ENCODE data around the gene PTCD3.

The PTCD3 gene

GRCh38 chr2:86140969-86141392, 34.9 kb downstream of the PTCD3 start:
- H2AFZ ChIP-seq (ENCODE audit: low read depth) = no peak overlapping the region
- H3K79me2 ChIP-seq (ENCODE audit: insufficient read depth, low read depth) = no peaks in the 10 kb centered on the region
- peak overlapping the region; percentile 2; the same call in 1 of the 2 replicates for H3K27ac ChIP-seq
- H3K9ac ChIP-seq = no peak overlapping the region
- H3K36me3 ChIP-seq (ENCODE audit: insufficient read depth) = peaks cover 5% of the 10 kb centered on the region; the same call in 1 of the 2 replicates
- H3K4me1 ChIP-seq (ENCODE audit: low read depth, poor library complexity, severe bottlenecking) = peaks cover 30% of the 10 kb centered on the region
- no peaks in the 10 kb centered on the region for H4K20me1 ChIP-seq (ENCODE audit: insufficient read depth)
- no peak for TF ChIP-seq CTCF (conservative IDR thresholded peaks at IDR 0.05; ENCODE audit: low read depth, low read length)
- no peak overlapping the region; the same call in 1 of the 2 replicates for H3K4me2 ChIP-seq
- H3K4me3 ChIP-seq (IDR thresholded peaks at IDR 0.05; ENCODE audit: insufficient read depth, low read depth, low read length) = no peak overlapping the region
- no peaks in the 10 kb centered on the region for H3K27me3 ChIP-seq (ENCODE audit: insufficient read depth, low read depth)

- Histone ChIP-seq H3K79me2 (ENCODE audit: insufficient read depth, low read depth) (no peaks in the 10 kb centered on the region), H3K4me3 (IDR thresholded peaks at IDR 0.05; ENCODE audit: insufficient read depth, low read depth, low read length) (no peak overlapping the region), H4K20me1 (ENCODE audit: insufficient read depth) (no peaks in the 10 kb centered on the region), H3K4me2 (no peak overlapping the region), H3K36me3 (ENCODE audit: insufficient read depth) (peaks cover 14% of the 10 kb centered on the region; the same call in 1 of the 2 replicates), H3K4me1 (ENCODE audit: low read depth, poor library complexity, severe bottlenecking) (peaks cover 30% of the 10 kb centered on the region), H3K27ac (no peak overlapping the region), H2AFZ (ENCODE audit: low read depth) (no peak overlapping the region), H3K27me3 (ENCODE audit: insufficient read depth, low read depth) (no peaks in the 10 kb centered on the region), H3K9ac (no peak overlapping the region)
- TF ChIP-seq CTCF (conservative IDR thresholded peaks at IDR 0.05; ENCODE audit: low read depth, low read length) = no peak
Measured at GRCh38 chr2:86142436-86143257, 36.6 kb downstream of the PTCD3 start.

GRCh38 chr2:86143307-86143706, 37.3 kb downstream of the PTCD3 start:
- Histone ChIP-seq H3K27me3 (ENCODE audit: insufficient read depth, low read depth) (no peaks in the 10 kb centered on the region), H3K9ac (no peak overlapping the region), H3K4me3 (IDR thresholded peaks at IDR 0.05; ENCODE audit: insufficient read depth, low read depth, low read length) (no peak overlapping the region), H4K20me1 (ENCODE audit: insufficient read depth) (no peaks in the 10 kb centered on the region), H3K27ac (no peak overlapping the region), H3K4me1 (ENCODE audit: low read depth, poor library complexity, severe bottlenecking) (peaks cover 30% of the 10 kb centered on the region), H3K79me2 (ENCODE audit: insufficient read depth, low read depth) (no peaks in the 10 kb centered on the region), H3K36me3 (ENCODE audit: insufficient read depth) (peaks cover 14% of the 10 kb centered on the region; the same call in 1 of the 2 replicates), H2AFZ (ENCODE audit: low read depth) (no peak overlapping the region), H3K4me2 (no peak overlapping the region)
- no peak for TF ChIP-seq CTCF (conservative IDR thresholded peaks at IDR 0.05; ENCODE audit: low read depth, low read length)

- H2AFZ ChIP-seq (ENCODE audit: low read depth) = no peak overlapping the region
- H4K20me1 ChIP-seq (ENCODE audit: insufficient read depth) = no peaks in the 10 kb centered on the region
Measured at GRCh38 chr2:86143926-86144685, 38.1 kb downstream of the PTCD3 start.

More at GRCh38 chr2:86143926-86144685, 38.1 kb downstream of the PTCD3 start:
- Histone ChIP-seq H3K9ac (no peak overlapping the region), H3K27me3 (ENCODE audit: insufficient read depth, low read depth) (no peaks in the 10 kb centered on the region), H3K36me3 (ENCODE audit: insufficient read depth) (peaks cover 14% of the 10 kb centered on the region; the same call in 1 of the 2 replicates), H3K4me1 (ENCODE audit: low read depth, poor library complexity, severe bottlenecking) (peaks cover 24% of the 10 kb centered on the region), H3K4me3 (IDR thresholded peaks at IDR 0.05; ENCODE audit: insufficient read depth, low read depth, low read length) (no peak overlapping the region), H3K27ac (no peak overlapping the region), H3K79me2 (ENCODE audit: insufficient read depth, low read depth) (no peaks in the 10 kb centered on the region), H3K4me2 (no peak overlapping the region)
- TF ChIP-seq CTCF (conservative IDR thresholded peaks at IDR 0.05; ENCODE audit: low read depth, low read length) = no peak

Data from KMS-11 (cell line).